Measurements from ENCODE around the gene ARF6.
"Not testable (repeated sequence)": the region's sequence is repeated elsewhere in the genome, so short reads cannot be mapped to it uniquely, and the experiment has no call there.

ARF6 gene

DNA sequence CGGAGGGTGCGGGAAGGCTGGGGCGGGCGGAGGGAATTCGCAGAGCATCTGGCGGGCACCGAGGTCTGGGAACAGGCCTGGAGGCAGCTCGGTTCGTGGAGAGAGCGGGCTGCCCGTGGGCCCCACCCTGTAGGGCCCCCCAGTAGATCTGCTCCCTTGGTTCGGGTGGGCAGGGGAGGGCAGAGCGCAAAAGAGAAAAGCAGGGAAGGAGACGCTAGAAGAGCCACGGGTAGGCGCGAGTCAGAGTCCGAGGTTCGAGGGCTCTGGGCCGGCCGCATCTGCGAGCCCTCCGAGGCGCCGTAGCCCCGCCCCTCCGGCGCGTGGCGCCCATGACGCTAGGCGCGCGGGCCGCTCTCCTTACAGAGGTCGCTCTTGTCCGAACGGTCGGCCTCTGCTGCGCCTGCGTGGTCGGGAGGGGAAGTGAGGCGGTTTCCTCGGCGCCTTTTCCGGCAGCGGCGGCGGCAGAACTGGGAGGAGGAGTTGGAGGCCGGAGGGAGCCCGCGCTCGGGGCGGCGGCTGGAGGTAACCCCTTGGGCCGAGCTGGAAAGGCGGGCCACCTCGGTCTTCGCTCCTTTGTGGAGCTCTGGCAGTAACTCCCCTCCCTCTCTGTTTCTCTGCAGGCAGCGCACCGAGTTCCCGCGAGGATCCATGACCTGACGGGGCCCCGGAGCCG is at the start of gene ARF6:
ARF6 (plus strand) TSS at position 447 of the 673 bp plus-strand sequence. CDS start 655 bp downstream, outside the sequence.
- DNase-seq, result peak; percentile 97

DNA sequence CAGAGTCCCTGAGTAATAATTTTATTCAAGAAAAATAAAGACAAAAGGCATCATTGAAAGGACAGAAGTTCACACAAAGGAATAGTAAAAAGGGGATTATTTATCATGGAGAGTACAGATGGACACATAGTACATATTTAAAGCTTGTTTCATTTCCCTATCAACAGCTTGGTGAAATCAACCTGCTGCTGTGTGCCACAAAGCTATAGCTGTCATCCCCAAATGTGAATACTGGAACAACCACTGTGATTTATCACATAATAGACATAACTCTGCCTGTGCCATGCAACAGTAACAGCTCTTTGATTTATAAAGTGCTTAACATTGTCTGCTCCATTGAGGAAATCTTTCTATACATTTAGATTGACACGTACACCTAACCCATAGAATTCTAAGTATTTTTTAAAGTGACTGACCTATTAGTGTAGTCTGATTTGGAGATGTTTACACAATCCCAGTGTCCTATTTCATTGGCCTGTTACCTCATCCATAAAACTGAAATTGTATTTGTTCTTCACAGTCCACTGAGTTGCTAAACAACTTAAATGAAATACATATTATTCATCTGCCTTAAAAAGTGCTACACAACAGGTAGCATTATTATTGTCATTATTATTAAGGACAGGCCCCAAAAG is 43.6 kb upstream of the ARF6 start:
- DNase-seq, result no peak

DNA sequence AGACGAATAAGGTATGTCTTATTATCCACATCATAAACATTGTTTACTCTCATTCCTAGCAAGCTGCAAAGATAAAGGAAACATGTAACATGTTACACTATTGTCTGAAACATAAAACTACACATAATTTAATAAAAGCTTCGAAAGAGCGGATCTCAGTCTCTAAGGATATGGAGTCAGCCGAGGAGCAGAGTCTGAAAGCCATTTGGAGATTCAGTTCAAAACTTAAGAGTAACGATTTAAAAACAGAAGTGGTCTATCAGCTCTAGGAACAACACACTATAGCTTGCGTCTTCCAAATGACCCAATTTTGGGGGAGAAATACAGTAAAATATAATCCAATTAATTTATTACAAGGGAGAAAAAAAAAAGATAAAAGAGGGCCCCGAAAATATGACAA is 41.1 kb upstream of the ARF6 start:
- no peak for DNase-seq

DNA sequence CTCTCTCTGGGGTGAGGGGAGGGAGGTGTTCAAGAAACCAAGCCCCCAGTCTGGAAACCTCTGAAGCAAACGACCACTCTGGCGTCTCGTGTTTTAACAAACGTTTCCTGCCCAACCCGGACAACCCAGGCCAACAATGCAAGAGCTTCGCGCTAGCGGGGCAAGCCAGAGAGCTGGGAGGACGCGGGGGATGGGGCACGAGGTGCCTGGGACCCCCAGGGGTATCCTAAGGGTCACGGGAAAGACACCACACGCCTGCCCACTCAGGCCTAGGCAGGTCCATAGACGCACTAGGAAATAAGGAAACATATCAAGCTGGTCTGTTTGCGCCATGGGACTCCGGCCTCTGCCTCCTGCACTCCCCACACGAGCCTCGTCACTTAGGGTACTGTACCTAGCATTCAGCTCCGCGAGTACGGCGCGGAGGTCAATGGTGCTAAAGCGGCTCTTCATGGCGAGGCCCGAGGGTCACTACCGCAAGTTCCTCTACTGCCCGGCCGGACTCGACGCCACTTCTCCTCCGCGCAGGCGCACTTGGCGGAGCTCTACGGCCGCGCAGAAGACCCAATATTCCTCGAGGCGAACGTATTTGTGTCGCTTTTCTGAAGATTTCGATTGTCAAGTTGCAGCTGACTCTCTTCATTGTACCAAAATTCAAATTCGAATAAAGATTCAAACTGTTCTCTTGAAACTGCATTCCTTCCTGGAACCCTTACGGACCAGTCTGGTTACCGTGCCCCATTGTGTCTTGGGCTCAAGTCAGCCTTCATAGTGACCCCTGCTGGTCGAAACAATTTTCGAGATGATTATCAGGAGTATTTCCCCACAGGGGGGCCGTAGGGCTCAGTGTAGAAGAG is 40.4 kb upstream of the ARF6 start, which contains the start of gene NEMF:
NEMF (minus strand) TSS at position 488 of the 857 bp plus-strand sequence; CDS start at position 453, 35 bp downstream.
- DNase-seq, result peak; percentile 90

DNA sequence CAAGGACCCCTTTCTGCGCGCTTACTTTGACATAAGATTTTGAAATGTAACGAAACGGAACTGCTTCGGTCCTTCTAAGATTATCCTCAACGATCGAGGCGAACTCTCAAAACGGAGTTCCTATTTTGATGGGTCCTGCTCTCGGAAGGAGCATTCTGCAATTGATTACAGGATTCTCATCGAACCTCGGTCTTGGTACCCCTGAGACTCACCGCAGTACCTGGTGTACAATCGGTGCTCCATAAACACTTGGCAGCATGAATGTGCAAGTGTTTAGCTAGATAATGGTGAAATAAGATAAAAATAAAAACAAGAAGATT is 39.8 kb upstream of the ARF6 start:
- DNase-seq, result no peak

DNA sequence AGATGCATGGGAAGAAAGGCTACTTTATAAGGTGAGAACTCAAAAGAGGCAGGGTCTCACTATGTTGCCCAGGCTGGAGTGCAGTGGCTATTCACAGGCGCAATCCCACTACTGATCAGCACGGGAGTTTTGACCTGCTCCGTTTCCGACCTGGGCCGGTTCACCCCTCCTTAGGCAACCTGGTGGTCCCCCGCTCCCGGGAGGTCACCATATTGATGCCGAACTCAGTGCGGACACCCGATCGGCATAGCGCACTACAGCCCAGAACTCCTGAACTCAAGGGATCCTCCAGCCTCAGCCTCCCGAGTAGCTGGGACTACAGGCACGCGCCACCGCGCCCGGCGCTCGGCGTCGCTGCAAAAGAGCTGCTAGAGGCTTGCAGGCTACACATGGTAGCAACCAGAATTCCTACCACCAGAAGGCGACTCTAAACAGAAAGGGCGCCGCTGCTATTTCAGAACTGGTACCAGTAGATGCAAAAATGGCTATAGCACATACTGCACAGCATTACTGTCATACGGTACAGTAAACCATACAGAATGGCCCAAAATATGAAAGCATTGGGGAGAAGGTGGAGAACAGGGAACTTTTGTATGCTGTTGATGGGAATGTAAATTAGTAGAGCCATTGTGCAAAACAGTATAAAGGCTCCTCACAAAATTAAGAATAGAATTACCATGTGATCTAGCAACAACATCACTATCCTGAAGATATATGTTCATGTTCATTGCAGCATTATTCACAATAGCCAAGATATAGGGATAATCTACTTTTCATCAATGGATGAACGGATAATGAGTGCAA is 39.1 kb upstream of the ARF6 start:
- DNase-seq, result peak; percentile 82

DNA sequence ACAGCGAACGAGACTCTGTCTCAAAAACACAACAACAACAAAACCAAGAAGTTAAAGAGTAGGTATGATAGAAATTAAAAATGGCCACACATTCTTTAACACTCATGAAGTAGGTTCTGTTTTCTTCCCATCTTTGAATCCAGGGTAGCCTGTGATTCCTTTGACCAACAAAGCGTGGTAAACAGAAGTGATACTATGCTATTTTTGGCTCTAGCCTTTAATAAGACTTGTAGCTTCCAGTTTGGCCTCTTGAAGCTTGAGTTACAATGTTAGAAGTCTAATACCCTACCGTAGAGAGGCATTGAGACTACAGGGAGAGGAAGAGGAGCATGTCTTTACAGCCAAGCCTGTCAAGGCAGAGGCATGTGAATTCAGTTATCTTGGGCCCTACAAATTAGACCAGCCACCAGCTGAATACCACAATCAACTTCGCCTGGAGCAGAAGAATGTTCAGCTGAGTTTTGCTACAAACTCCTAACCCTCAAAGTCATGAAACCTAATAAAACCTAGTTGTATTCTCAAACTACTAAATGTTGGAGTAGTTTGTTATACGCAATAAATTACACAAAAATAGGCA is 35.4 kb upstream of the ARF6 start:
- DNase-seq, result no peak

DNA sequence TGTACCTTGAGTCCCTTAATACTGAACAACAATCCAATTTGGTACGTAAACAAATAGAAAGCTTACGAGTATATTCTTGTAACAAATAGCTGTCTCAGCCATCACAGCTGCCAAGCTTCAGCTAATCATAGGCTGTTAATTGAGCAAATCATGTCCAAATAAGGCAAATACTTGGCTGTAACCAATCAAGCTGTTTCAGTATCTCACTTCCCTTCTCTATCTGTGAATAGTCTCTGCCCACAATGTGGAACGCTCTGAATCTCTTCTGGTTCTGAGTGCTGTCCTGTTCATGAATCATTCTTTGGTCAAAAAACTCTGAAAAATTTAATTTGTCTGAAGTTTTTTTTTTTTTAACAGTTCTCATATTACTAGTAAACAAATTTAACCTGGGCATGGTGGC is 34.5 kb upstream of the ARF6 start:
- no peak for DNase-seq

DNA sequence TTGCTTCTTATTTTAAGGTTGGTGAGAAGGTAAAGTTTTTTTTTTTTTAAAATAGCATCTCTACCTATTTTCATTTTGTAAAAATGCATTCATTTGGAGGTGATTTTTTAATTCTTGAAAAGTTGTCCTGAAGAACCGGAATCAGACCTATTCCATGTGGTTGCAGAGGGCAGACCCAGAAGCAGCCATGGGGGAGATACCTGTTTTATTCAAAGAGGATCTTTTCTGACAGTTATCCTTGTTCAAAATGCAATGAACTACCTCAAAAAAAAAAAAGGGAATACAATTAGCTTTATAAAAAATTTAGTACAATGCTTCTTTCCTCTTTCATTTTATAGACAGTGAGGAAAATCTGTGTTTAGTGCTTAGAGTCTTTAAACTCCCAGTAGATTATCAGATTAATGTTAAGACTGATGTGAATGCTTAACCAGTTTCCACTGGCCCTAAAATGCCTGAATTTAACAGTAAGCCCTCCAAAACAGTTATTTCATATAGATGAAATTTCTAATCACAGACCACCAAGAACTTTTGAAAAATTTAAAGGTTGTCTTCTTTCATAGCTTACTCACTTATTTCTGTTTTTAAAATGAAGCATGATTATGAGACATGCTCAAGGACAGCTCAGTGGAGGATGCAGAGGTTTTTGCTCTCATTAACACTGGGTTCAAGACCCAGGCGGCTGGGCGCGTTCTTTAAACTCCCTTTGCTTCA is 31.7 kb upstream of the ARF6 start:
- DNase-seq, result no peak

DNA sequence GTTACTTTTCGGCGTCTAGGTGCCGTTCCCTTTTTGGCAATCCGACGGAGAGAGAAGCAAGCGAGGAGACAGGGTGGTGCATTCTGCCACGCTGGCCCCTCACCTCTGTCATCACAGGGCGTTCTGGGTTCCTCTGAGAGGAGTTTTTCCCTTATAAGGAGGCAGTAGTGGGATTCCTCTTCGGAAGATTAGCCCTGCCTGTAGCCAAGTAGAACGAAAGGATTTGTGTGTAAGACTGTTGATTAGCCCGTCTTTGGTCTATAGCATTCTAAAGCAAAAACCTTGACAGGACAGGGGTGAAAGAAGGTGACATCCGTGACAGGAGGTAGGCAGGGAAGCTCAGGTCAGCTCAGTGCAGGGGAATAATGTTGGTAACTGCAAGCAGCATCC is 31.2 kb upstream of the ARF6 start:
- peak; percentile 95 for DNase-seq

DNA sequence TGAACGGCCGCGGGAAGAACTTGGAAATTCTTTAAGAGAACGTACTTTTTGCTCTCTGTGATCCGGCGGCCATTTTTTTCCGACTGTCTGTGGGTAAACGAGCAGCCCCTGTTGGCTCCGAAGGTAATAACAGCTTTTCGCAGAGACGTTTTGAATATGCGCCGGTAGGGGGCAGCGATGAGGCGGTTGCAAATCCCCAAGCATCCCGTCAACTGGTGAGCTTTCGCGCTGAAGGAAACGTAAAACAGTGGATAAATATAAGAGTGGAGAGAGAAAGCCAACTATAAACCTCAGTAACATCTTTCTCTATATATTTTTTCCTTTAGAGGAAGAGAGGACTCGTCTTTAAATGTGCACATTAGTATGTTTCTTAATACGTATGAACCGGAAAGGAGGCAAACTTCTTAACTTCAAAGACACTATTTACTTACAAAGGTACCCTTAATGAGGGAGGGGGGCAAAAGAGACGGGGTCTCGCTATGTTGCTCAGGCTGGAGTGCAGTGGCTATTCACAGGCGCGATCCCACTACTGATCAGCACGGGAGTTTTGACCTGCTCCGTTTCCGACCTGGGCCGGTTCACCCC is 30.7 kb upstream of the ARF6 start:
- DNase-seq, result peak; percentile 87

DNA sequence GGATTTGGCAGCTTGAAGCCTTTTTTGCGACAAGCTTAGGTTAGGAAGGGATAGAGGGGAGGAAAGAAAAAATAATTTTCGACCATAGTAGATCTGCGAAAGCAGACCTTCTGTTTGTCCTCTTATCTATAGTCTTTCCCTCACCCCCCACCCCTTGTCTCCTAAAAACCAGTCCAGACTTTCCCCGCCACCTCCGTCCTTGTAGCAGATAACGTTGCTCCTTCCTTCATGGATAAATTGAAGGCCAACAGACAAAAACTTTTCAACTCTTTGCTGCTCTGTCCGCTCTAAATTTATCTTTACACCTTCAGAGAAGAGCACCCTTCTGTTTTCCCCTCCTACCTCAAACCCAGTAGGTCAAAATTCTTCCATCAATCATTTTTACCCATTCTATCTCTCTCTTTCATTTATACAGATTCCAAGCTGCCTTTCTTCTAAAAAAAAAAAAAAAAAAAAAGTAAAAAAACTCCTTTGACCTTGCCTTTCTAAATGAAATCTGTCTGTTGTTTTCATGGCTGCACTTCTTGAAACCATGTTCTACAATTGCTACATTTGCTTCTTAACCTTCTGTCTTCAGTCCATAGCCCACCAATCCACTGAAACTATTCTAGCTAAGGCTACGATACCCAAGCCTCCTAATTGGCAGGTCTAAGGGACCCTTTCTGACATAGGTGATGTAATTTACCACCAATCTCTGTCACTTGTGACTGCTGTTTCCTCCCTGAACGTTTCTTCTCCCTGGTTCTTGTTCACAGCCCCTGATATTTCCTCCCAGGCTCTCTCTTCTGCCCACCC is 29.2 kb upstream of the ARF6 start:
- DNase-seq, result peak; percentile 13

DNA sequence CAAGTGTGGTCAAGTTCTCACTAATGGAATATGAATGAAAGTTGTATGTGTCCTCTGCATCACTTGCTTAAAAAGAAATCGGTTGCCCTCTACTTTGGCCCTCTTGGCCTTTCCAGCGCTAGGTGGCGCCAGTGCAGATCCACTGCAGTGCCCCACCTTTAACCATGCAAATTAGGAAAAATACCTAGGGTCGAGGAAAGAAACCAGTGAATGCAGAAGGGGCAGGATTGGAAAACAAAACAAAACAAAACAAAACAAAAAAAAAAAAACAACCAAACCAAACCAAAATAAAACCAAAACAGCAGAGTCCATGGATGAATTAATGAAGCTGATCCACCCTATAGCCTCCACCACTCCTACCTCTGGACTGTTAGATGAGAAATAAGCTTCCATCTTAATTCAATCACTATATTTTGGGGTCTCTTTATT is 27.4 kb upstream of the ARF6 start:
- DNase-seq, result peak; percentile 58

DNA sequence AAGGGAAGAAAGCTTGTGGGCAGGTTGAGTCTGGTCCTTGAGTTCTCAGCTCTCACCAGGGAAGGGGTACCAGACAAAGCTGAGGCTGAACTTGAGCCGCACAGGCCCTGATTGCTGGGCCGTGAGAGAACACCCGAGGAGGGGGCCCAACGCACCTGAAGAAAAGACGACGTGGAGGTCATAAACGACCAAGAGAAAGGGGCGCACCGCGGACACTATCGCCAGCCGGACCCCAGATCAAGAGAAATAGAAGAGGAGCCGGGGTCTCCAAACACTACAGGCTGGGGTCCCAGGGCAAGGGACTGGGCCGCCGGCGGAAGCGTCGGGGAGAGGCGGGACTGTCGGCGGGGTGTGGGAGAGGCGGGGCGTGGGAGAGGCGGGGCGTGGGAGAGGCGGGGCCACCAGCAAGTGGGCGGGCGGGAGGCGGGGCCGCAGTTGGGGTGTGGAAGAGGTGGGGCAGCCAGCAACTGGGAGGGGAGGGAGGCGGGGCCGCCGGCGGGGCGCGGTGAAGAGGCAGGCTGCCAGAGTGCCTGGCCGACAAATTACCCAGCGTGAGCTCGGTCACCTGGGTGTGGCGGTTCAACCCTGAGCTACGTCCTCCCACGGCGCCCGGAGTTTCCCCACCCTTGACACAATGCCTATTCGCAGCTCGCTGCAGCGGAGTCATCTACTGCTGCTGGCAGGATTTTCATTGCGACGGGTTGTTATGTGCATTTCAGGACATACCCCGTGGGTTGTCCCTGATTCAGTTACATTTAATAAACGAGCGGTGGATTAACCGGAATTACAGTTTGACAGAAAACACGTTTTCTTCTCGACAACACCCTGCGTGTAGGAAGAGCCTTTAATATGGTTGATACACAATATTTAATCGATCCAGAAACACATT is 24.8 kb upstream of the ARF6 start:
- DNase-seq, result peak; percentile 90

DNA sequence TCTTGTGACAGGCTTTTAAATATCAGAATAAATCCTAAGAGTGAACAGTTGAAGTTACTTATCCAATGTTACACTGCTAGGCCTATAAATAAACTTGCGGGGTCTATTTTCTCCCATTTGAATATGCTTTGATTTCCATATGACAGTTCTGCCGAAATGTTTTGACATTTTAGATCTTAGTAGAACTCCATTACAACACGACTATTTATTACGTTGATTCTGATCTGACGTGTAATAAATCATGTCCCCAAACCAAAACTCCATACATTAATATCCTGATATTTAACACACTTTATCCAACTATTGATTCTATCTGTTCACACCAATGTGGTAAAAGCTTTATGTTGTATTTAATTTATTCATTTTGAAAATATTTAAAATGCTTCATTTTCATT is 24.2 kb upstream of the ARF6 start:
- no peak for DNase-seq

DNA sequence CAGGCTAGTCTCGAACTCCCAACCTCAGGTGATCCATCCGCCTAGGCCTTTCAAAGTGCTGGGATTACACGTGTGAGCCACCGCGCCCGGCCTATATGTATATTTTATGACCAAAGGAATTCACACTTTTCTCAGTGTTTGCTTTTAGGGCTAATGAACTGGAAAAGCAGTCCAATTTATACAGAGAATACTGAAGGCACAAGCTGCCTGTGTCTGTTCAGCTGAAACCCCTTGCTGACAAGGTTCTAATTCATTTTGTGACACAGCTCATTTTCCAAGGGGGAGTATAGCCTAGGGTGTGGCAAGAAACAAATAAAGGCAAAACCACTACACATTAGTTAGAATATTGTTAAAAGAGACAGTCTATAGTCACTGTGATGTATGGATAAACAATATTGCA is 22.0 kb upstream of the ARF6 start:
- DNase-seq, result no peak

DNA sequence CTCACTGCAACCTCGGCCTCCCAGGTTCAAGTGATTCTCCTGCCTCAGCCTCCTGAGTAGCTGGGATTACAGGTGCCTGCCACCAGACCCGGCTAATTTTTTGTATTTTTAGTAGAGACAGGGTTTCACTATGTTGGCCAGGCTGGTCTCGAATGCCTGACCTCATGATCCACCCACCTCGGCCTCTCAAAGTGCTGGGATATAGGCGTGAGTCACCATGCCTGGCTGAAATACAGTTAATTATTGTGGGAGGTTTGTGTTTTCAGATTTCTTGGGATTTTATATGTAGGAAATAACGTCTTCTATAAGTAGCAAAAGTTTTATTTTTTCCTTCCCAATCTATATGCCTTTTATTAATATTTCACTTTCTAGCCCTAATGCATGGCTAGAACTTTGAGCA is 19.3 kb upstream of the ARF6 start:
- not testable (repeated sequence) for DNase-seq

DNA sequence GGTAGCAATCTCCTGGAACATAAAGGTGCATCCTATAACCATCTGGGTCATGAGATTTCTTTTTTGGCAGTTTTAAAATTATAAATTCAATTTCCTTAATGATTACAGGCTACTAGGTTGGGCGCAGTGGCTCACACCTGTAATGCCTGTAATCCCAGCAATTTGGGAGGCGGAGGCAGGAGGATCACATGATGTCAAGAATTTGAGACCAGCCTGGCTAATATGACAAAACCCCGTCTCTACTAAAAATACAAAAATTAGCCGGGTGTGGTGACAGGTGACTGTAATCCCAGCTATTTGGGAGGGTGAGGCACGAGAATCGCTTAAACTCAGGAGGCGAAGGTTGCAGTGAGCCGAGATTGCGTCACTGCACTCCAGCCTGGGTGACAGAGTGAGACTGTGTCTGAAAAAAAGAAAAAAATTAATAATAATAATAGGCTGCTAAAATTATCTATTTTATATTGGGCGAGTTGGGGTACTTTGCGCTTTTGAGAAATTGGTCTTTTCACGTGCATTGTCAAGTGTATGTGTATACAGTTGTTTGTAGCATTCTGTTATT is 17.2 kb upstream of the ARF6 start:
- DNase-seq, result no peak

DNA sequence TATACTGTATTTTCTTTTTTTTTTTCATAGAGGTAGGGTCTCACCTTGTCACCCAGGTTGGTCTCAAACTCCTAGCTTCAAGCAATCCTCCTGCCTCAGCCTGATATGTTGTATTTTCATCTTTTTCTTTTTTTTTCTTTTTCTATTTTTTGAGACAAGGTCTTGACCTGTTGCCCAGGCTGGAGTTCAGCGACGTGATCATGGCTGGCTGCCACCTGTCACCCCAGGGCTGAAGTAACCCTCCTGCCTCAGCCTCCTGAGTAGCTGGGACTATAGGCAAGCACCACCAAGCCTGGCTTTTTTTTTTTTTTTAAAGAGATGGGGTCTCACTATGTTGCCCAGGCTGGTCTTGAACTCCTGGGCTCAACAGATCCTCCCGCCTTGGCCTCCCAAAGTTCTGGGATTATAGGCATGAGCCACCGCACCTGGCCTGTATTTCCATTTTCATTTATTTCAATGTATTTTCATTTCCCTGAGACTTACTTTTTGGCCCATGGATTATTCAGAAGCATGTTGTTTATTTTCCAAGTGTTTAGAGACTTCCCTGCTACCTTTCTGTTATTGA is 16.2 kb upstream of the ARF6 start:
- no peak for DNase-seq
